Gastrocnemius medialis (tissue), 4 donors: ENCODE data around the gene SVOP.

ENCODE experiments used
- CTCF ChIP-seq, 5 experiments: fragments of 450-650 bp in 3 of 5; fragments of 200-600 bp in 2 of 5; sonication (generic) in 2 of 5; IDR thresholded peaks in 4 of 5; conservative IDR thresholded peaks in 1 of 5; 1 replicate in 4 of 5; 2 replicates in 1 of 5; pipeline ENCODE4 v1.5.1; 2016 to 2019; ENCODE audit warnings: antibody characterized with exemption in 5 of 5, mild to moderate bottlenecking in 3 of 5, moderate library complexity in 3 of 5
- POLR2A ChIP-seq, 2 donors: fragments of 450-650 bp; IDR thresholded peaks; one replicate each; pipeline ENCODE4 v1.6.1; 2017; ENCODE audit warnings: antibody characterized with exemption in 2 of 2, mild to moderate bottlenecking in 2 of 2, moderate library complexity in 2 of 2

DNA sequence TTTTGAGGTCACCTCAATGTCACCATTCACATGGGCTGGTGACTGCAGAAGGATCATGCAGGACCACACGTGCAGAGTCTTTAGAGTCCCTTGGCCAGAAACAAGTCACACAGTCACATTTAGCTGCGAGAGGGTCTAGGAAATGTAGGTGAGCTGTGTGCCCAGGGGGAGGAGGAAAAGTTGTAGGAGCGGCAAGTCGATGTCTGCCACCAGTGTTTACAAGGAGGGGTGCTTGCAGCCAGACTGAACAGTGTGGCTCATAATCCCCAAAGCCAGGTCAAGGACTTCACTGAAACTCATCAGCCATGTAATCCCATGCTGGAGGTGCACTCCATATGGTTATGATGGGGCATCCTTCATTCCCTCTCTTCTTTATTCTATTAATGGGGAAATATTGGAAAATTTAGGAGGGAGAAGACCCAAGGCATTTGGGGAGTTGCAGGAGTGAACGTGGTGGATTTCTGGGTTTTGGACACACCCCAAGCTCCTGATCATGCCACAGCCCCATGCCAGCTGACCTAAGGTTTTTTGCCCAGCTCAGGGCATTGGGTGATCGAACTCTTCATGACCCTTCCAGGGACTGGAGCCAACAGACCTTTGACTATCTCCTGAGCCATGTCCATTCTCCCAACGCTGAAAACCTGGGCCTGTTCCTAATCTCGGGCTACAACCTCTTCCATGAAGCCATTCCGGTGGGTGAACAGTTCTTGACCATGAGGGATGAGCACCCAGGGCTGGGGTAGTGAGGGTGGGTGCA is 133.8 kb downstream of the SVOP start:
- TF ChIP-seq CTCF (IDR thresholded peaks at IDR 0.05 in 4 of 5, conservative IDR thresholded peaks at IDR 0.05 in 1 of 5) (no peak), POLR2A (IDR thresholded peaks at IDR 0.05) (no peak)
